Psoas muscle (tissue), 8 donors: Measurements from ENCODE around the gene MSL3. TPM values are rescaled to one million over a fixed set of nuclear protein-coding genes. Genes with fewer than 3 reads are reported as not detected.

Experiments
- ATAC-seq, 4 donors: fragments of 200-7000 bp; cut with Tn5 transposase; one replicate each; pipeline ENCODE4 v1.9.1; 2020; ENCODE audit warnings: moderate library complexity in 3 of 4, mild to moderate bottlenecking in 2 of 4
- DNase-seq, 2 donors: peaks; one replicate each; pipeline ENCODE4 v3.0.0-alpha.2; 2020
- H3K27ac ChIP-seq: fragments of 200-600 bp; one replicate; pipeline ENCODE4 v1.8.0; 2022
- H3K27me3 ChIP-seq, 3 donors: fragments of 200-600 bp in 1 of 3; one replicate each; pipeline versions ENCODE4 v1.6.1 to v1.8.0; 2013 to 2022; ENCODE audit warnings: low read length in 2 of 3, mild to moderate bottlenecking in 2 of 3, moderate library complexity in 1 of 3; ENCODE audit not compliant: insufficient read depth in 3 of 3
- H3K36me3 ChIP-seq, 2 donors: fragments of 200-600 bp in 1 of 2; one replicate each; pipeline versions ENCODE4 v1.6.1 to v1.8.0; 2013 to 2022; ENCODE audit warnings: low read depth in 1 of 2, mild to moderate bottlenecking in 1 of 2, moderate library complexity in 1 of 2; ENCODE audit not compliant: insufficient read depth in 1 of 2
- H3K4me1 ChIP-seq: fragments of 200-600 bp; one replicate; pipeline ENCODE4 v1.8.0; 2022
- H3K4me3 ChIP-seq: fragments of 200-600 bp; one replicate; pipeline ENCODE4 v1.8.0; 2022; ENCODE audit warnings: mild to moderate bottlenecking
- H3K9me3 ChIP-seq: fragments of 200-600 bp; one replicate; pipeline ENCODE4 v1.8.0; 2022
- CTCF ChIP-seq: fragments of 200-600 bp; IDR thresholded peaks from one replicate; pipeline ENCODE4 v1.8.0; 2022; ENCODE audit warnings: antibody characterized with exemption
- WGBS, 3 donors: extraction: QIAGEN DNeasy Blood & Tissue Kit; methylation state at CpG; one replicate each; pipeline versions ENCODE4 v1.1.6 to v1.1.7; 2013; 5-methylcytosine and 5-hydroxymethylcytosine counted together
- intact Hi-C, 2 donors: fragments of 100-400 bp; cut with DNase I; formaldehyde crosslinking; loops; one replicate each; pipeline versions ENCODE4 v1.11.0 to v1.14.2; 2022
- polyA plus RNA-seq, 3 donors: library from polyadenylated mRNA; stranded (reverse); fragments of 200-250 nt; gene quantifications; one replicate each; pipeline ENCODE4 v1.2.3, GENCODE V29; 2013
- total RNA-seq, 4 donors: library from RNA; stranded (reverse); fragmentation: NEBNext Ultra II Directional in 2 of 4; extraction: Animal tissue kit (Norgen Biotek cat#: 25700) in 2 of 4; gene quantifications; one replicate each; pipeline versions ENCODE4 v1.2.1 to v1.2.4, GENCODE V29; 2021 to 2023
- donor health status: healthy with polysubstance abuse.
- donor health status: DM: no; HTN: no; CAD: no; lungs with moderate emphysema.
- donor health status: Bipolar disorder and iron deficiency.
- donor health status: healthy.
- donor health status: DM: yes; HTN: yes; CAD: no.
- donor health status: DM: no; HTN: no; CAD: no.
- donor health status: DM: no; HTN: no; CAD: no.
- donor health status: DM: yes; HTN: yes; CAD: no.

Gene MSL3
- total and polyA plus RNA-seq, 7 donors, result 19.1 to 52.3 (median 21.3) TPM

- Histone ChIP-seq H3K27ac (no peak overlapping the region), H3K9me3 (no peaks in the 10 kb centered on the region), H3K36me3 (no peaks in the 10 kb centered on the region), H3K4me1 (no peaks in the 10 kb centered on the region), H3K27me3 (no peaks in the 10 kb centered on the region), H3K4me3 (no peak overlapping the region)
- DNase-seq (no peak), ATAC-seq (no peak)
- no peak for TF ChIP-seq CTCF
- intact Hi-C loops, result no loop called here
- 57 to 85% (median 84%) methylated on average over 6 of the region's 6 CpGs for WGBS, 3 donors
Observed at GRCh38 chrX:11793734-11794133, 35.7 kb downstream of the MSL3 start.

- no peaks in the 10 kb centered on the region for H3K4me1 ChIP-seq
- H3K27ac ChIP-seq, result no peak overlapping the region
- H3K4me3 ChIP-seq, result no peak overlapping the region
- ATAC-seq (no peak), DNase-seq (no peak)
- TF ChIP-seq CTCF, result no peak
- no peaks in the 10 kb centered on the region for H3K27me3 ChIP-seq
- H3K9me3 ChIP-seq, result no peaks in the 10 kb centered on the region
- H3K36me3 ChIP-seq, result no peaks in the 10 kb centered on the region
- 68 to 91% (median 78%) methylated on average over 2 of the region's 2 CpGs for WGBS, 3 donors
- intact Hi-C loops, result no loop called here
Observed at GRCh38 chrX:11813341-11813740, 55.3 kb downstream of the MSL3 start.

Other genes starting within 250 kb of the MSL3 start
- 10 to 100 TPM in 2 of 4 donors, 1 to 10 TPM in 2; 4.8 to 20.6 (median 11.3) TPM for gene ARHGAP6, start 92.3 kb upstream of the MSL3 start, total RNA-seq
- gene ARHGAP6, start 92.3 kb upstream of the MSL3 start, polyA plus RNA-seq, result 10 to 100 TPM in 1 of 3 donors, 1 to 10 TPM in 2; 1.8 to 11.0 (median 4.4) TPM